H1 (cell line): ENCODE measurements around the gene SLC7A9. TPM values are rescaled to one million over a fixed set of nuclear protein-coding genes. Genes with fewer than 3 reads are reported as not detected.

Experiments
- CTCF ChIA-PET: fragments of 300-600 bp; sonication (Branson Sonifier 250); formaldehyde crosslinking; loops from one replicate; lab custom pipeline; 2021; ENCODE audit not compliant: partially characterized antibody; lab: Charles Lee
- POLR2A ChIA-PET: fragments of 300-600 bp; sonication (Branson Sonifier 250); formaldehyde crosslinking; loops from one replicate; lab custom pipeline; 2021; ENCODE audit warnings: inconsistent platforms; ENCODE audit not compliant: partially characterized antibody; lab: Charles Lee
- DNase-seq, 2 experiments: peaks; one replicate each; pipeline versions ENCODE4 v3.0.0 to v3.0.0-alpha.2; 2010 to 2022; ENCODE audit warnings: low spot score in 2 of 2, low read depth in 1 of 2, mixed read lengths in 1 of 2
- FAIRE-seq: peaks from 2 replicates; lab custom pipeline; 2011; peaks lifted over from hg19 to GRCh38; lab: Jason Lieb, UNC
- H2AFZ ChIP-seq: 2 replicates; pipeline ENCODE4 v1.8.1; 2012; ENCODE audit warnings: low read length, inconsistent platforms
- H2AK5ac ChIP-seq: 2 replicates; pipeline ENCODE4 v1.6.1; 2013; ENCODE audit warnings: low read depth, low read length
- H2BK120ac ChIP-seq: replicated peaks from 2 replicates; pipeline ENCODE3; 2013; ENCODE audit warnings: low read depth, low read length, inconsistent platforms
- H2BK12ac ChIP-seq: 2 replicates; pipeline ENCODE4 v1.6.1; 2013; ENCODE audit warnings: low read depth, low read length
- H2BK15ac ChIP-seq: 2 replicates; pipeline ENCODE4 v1.6.1; 2013; ENCODE audit warnings: low read length
- H2BK20ac ChIP-seq: 2 replicates; pipeline ENCODE4 v1.6.1; 2013; ENCODE audit warnings: low read length
- H2BK5ac ChIP-seq: 2 replicates; pipeline ENCODE4 v1.6.1; 2013; ENCODE audit warnings: low read depth, low read length
- H3K14ac ChIP-seq: 2 replicates; pipeline ENCODE4 v1.6.1; 2013; ENCODE audit warnings: inconsistent platforms; ENCODE audit not compliant: insufficient read length
- H3K18ac ChIP-seq: 2 replicates; pipeline ENCODE4 v1.6.1; 2013; ENCODE audit warnings: low read length; ENCODE audit errors: extremely low read depth
- H3K23ac ChIP-seq: 2 replicates; pipeline ENCODE4 v1.6.1; 2013; ENCODE audit warnings: inconsistent platforms; ENCODE audit not compliant: insufficient read length
- H3K23me2 ChIP-seq: 2 replicates; pipeline ENCODE4 v1.6.1; 2013; ENCODE audit warnings: low read depth, low read length
- H3K27ac ChIP-seq: 2 replicates; pipeline ENCODE4 v1.6.1; 2011; ENCODE audit warnings: low read depth, low read length, inconsistent platforms
- H3K27me3 ChIP-seq, 4 experiments: replicated peaks in 1 of 4; 1 replicate in 1 of 4; 2 replicates in 3 of 4; pipeline versions ENCODE4 v1.6.1 to v1.8.1; 2011 to 2013; ENCODE audit warnings: low read length in 3 of 4, mild to moderate bottlenecking in 3 of 4, inconsistent platforms in 2 of 4, mixed read lengths in 2 of 4, moderate library complexity in 1 of 4; ENCODE audit not compliant: control insufficient read depth in 3 of 4, insufficient read depth in 3 of 4; ENCODE audit errors: extremely low read depth in 1 of 4
- H3K36me3 ChIP-seq, 4 experiments: 2 replicates each; pipeline versions ENCODE4 v1.6.1 to v1.8.1; 2011 to 2013; ENCODE audit warnings: mild to moderate bottlenecking in 4 of 4, low read length in 3 of 4, moderate library complexity in 2 of 4, control low read depth in 1 of 4, inconsistent platforms in 1 of 4; ENCODE audit not compliant: insufficient read depth in 4 of 4, control insufficient read depth in 2 of 4
- H3K4ac ChIP-seq: replicated peaks from 2 replicates; pipeline ENCODE3; 2013; ENCODE audit warnings: low read length, low read depth, mixed read lengths, inconsistent platforms; ENCODE audit not compliant: insufficient read length
- H3K4me1 ChIP-seq, 4 experiments: replicated peaks in 1 of 4; 1 replicate in 1 of 4; 2 replicates in 3 of 4; pipeline versions ENCODE4 v1.6.1 to v1.8.1; 2011 to 2013; ENCODE audit warnings: low read length in 3 of 4, inconsistent platforms in 2 of 4, mixed read lengths in 1 of 4; ENCODE audit not compliant: insufficient read depth in 4 of 4, control insufficient read depth in 3 of 4
- H3K4me2 ChIP-seq, 2 experiments: 2 replicates each; pipeline versions ENCODE4 v1.6.1 to v1.8.1; 2011 to 2013; ENCODE audit warnings: low read depth in 2 of 2, low read length in 2 of 2, control low read depth in 1 of 2, inconsistent platforms in 1 of 2, mild to moderate bottlenecking in 1 of 2; ENCODE audit not compliant: insufficient read depth in 1 of 2
- H3K4me3 ChIP-seq, 4 experiments: fragments of 200-600, 300-600 bp in 1 of 4; sonication (generic), shearing (Covaris generic), sonication (Bioruptor Twin) in 1 of 4; 2 replicates each; pipeline versions ENCODE4 v1.5.1 to v1.8.1; 2011 to 2016; ENCODE audit warnings: low read length in 4 of 4, low read depth in 3 of 4, control low read depth in 2 of 4, inconsistent platforms in 2 of 4, mild to moderate bottlenecking in 2 of 4, mixed read lengths in 1 of 4, moderate library complexity in 1 of 4; ENCODE audit not compliant: insufficient read depth in 2 of 4; ENCODE audit errors: extremely low read depth in 1 of 4
- H3K56ac ChIP-seq: replicated peaks from 2 replicates; pipeline ENCODE3; 2013; ENCODE audit warnings: low read depth, mild to moderate bottlenecking, mixed read lengths, low read length, inconsistent platforms; ENCODE audit not compliant: insufficient read length
- H3K79me1 ChIP-seq: 2 replicates; pipeline ENCODE4 v1.6.1; 2013; ENCODE audit warnings: low read depth, low read length, control low read depth
- H3K79me2 ChIP-seq, 2 experiments: 2 replicates each; pipeline versions ENCODE4 v1.6.1 to v1.8.1; 2012 to 2013; ENCODE audit warnings: low read length in 2 of 2, mild to moderate bottlenecking in 2 of 2, inconsistent platforms in 1 of 2; ENCODE audit not compliant: insufficient read depth in 2 of 2, control insufficient read depth in 1 of 2
- H3K9ac ChIP-seq, 4 experiments: replicated peaks in 1 of 4; 1 replicate in 1 of 4; 2 replicates in 3 of 4; pipeline versions ENCODE4 v1.6.1 to v1.8.1; 2011 to 2013; ENCODE audit warnings: low read depth in 3 of 4, low read length in 3 of 4, control low read depth in 2 of 4, mild to moderate bottlenecking in 2 of 4, moderate library complexity in 2 of 4, inconsistent platforms in 1 of 4; ENCODE audit errors: extremely low read depth in 1 of 4
- H3K9me3 ChIP-seq, 2 experiments: 2 replicates each; pipeline versions ENCODE4 v1.6.1 to v1.8.1; 2012 to 2013; ENCODE audit warnings: mild to moderate bottlenecking in 2 of 2, moderate library complexity in 2 of 2, control low read depth in 1 of 2, inconsistent platforms in 1 of 2, low read depth in 1 of 2, low read length in 1 of 2, mixed read lengths in 1 of 2; ENCODE audit not compliant: insufficient read depth in 2 of 2
- H4K20me1 ChIP-seq, 2 experiments: replicated peaks in 1 of 2; 2 replicates each; pipeline versions ENCODE3 to v1.8.1; 2011 to 2013; ENCODE audit warnings: inconsistent platforms in 2 of 2, low read length in 2 of 2, mild to moderate bottlenecking in 1 of 2; ENCODE audit not compliant: insufficient read depth in 2 of 2, control insufficient read depth in 1 of 2
- H4K5ac ChIP-seq: 2 replicates; pipeline ENCODE4 v1.6.1; 2013; ENCODE audit warnings: low read length, low read depth, mixed read lengths, inconsistent platforms; ENCODE audit not compliant: insufficient read length
- H4K8ac ChIP-seq: 2 replicates; pipeline ENCODE4 v1.8.0; 2013; ENCODE audit warnings: mild to moderate bottlenecking, moderate library complexity, low read length, inconsistent platforms; ENCODE audit not compliant: insufficient read depth; ENCODE audit errors: extremely low read depth
- H4K91ac ChIP-seq: replicated peaks from 2 replicates; pipeline ENCODE3; 2013; ENCODE audit warnings: low read length, mixed read lengths, inconsistent platforms; ENCODE audit not compliant: insufficient read length
- ATF2 ChIP-seq: IDR thresholded peaks from 2 replicates; pipeline ENCODE4 v1.6.1; 2012; ENCODE audit warnings: low read length, inconsistent platforms
- EGR1 ChIP-seq: IDR thresholded peaks from 2 replicates; pipeline ENCODE4 v1.6.1; 2011; ENCODE audit warnings: low read depth, low read length, borderline replicate concordance
- KDM1A ChIP-seq: fragments of 200-600, 300-600 bp; sonication (generic); IDR thresholded peaks from 2 replicates; pipeline ENCODE4 v1.7.1; 2016; ENCODE audit warnings: mild to moderate bottlenecking, low read length, borderline replicate concordance
- RAD21 ChIP-seq, 2 experiments: IDR thresholded peaks in 1 of 2; conservative IDR thresholded peaks in 1 of 2; 2 replicates each; pipeline ENCODE4 v1.6.1; 2011; ENCODE audit warnings: low read depth in 2 of 2, low read length in 2 of 2, improper control_type of control experiment in 1 of 2, inconsistent platforms in 1 of 2, mild to moderate bottlenecking in 1 of 2, moderate library complexity in 1 of 2
- SRF ChIP-seq: IDR thresholded peaks from 2 replicates; pipeline ENCODE4 v1.6.1; 2011; ENCODE audit warnings: mild to moderate bottlenecking, low read depth, low read length, moderate library complexity
- SUZ12 ChIP-seq: fragments of 200-600 bp; sonication (generic); IDR thresholded peaks from 2 replicates; pipeline ENCODE4 v1.6.1; 2012; ENCODE audit warnings: mild to moderate bottlenecking, inconsistent platforms, low read length, moderate library complexity, mixed read lengths
- TEAD4 ChIP-seq: IDR thresholded peaks from 2 replicates; pipeline ENCODE4 v1.6.1; 2012; ENCODE audit warnings: low read depth, low read length, inconsistent platforms, mixed read lengths
- WGBS, 2 experiments: shearing (Covaris generic) in 1 of 2; methylation state at CpG; one replicate each; pipeline versions ENCODE4 v1.1.6 to v1.1.7; 2013 to 2015; ENCODE audit warnings: low lambda C conversion rate in 2 of 2, mixed read lengths in 2 of 2, inconsistent platforms in 1 of 2, low coverage in 1 of 2, missing lambda C conversion rate in 1 of 2; ENCODE audit not compliant: insufficient replicate concordance in 2 of 2, insufficient coverage in 1 of 2, insufficient read length in 1 of 2; ENCODE audit errors: extremely low coverage in 1 of 2, missing lambda C conversion rate in 1 of 2; 5-methylcytosine and 5-hydroxymethylcytosine counted together
- polyA plus RNA-seq, 7 experiments: library from polyadenylated mRNA; depleted of rRNA in 3 of 7; stranded (reverse) in 5 of 7; unstranded in 2 of 7; fragments of >200 nt in 5 of 7; fragments of 200-250 nt in 2 of 7; gene quantifications; 1 replicate in 5 of 7; 2 replicates in 1 of 7; 4 replicates in 1 of 7; pipeline versions ENCODE4 v1.2.1 to v1.2.3, GENCODE V29; 2011 to 2013; ENCODE audit warnings: missing spikeins in 2 of 7, mixed read lengths in 2 of 7
- total RNA-seq: library from RNA; stranded (reverse); fragmentation: NEBNext Ultra II Directional; extraction: Animal tissue kit (Norgen Biotek cat#: 25700); gene quantifications from 2 replicates; pipeline ENCODE4 v1.2.1, GENCODE V29; 2021

SLC7A9 gene
- total and polyA plus RNA-seq, 2 of the 8 experiments (the other 6 are each of a cell fraction or from before 2014, with no cell fraction given): 0.15 TPM; not detected in 1

- peak; percentile 66 for FAIRE-seq
- H3K9ac ChIP-seq: no peak overlapping the region
- no peaks in the 10 kb centered on the region for H3K79me2 ChIP-seq
- no peak overlapping the region for H2AK5ac ChIP-seq
- 50% methylated on average over 7 of the region's 7 CpGs; no CpG with 5 or more reads in 1 of the 2 experiments for WGBS, 2 experiments
- H4K20me1 ChIP-seq: no peaks in the 10 kb centered on the region
- H4K91ac ChIP-seq: no peak overlapping the region
- no peak for DNase-seq
- H2AFZ ChIP-seq: no peak overlapping the region
- no peak overlapping the region for H3K4ac ChIP-seq
- no peak overlapping the region for H3K56ac ChIP-seq
- no peak overlapping the region for H4K8ac ChIP-seq
- H3K4me3 ChIP-seq: no peak overlapping the region; a peak in 2 of 8 replicates
- no peak overlapping the region for H2BK12ac ChIP-seq
- no peak overlapping the region for H3K23ac ChIP-seq
- no peak overlapping the region for H3K14ac ChIP-seq
- ChIA-PET CTCF (no interaction called here), POLR2A (no interaction called here)
- TF ChIP-seq KDM1A (no peak), SUZ12 (no peak), ATF2 (no peak), RAD21 (IDR thresholded peaks at IDR 0.05 in 1 of 2, conservative IDR thresholded peaks at IDR 0.05 in 1 of 2; ENCODE audit: low read depth in 2 of 2, low read length in 2 of 2) (peak; percentile 7 to 16; a peak in 2 of 4 replicates), EGR1 (peak; percentile 41; the same call in 1 of the 2 replicates), SRF (no peak), TEAD4 (peak; percentile 48; the same call in 1 of the 2 replicates)
- peaks cover 0 to 8% (median 3%) of the 10 kb centered on the region in 4 experiments; a peak in 2 of 7 replicates for H3K4me1 ChIP-seq
- no peak overlapping the region for H3K27ac ChIP-seq
- peak overlapping the region; percentile 23 to 31; a peak in 2 of 4 replicates for H3K4me2 ChIP-seq
- H3K79me1 ChIP-seq: no peaks in the 10 kb centered on the region
- no peak overlapping the region for H2BK15ac ChIP-seq
- 0 out of 4 replicates have a peak, but pooled peaks cover 0 to 3% of the 10 kb centered on the region in 2 experiments for H3K9me3 ChIP-seq
- H2BK20ac ChIP-seq: no peak overlapping the region
- no peak overlapping the region for H3K18ac ChIP-seq
- no peak overlapping the region for H2BK5ac ChIP-seq
- H3K23me2 ChIP-seq: no peaks in the 10 kb centered on the region
- no peak overlapping the region for H4K5ac ChIP-seq
- peaks cover 0 to 4% (median 0%) of the 10 kb centered on the region in 4 experiments; a peak in 1 of 8 replicates for H3K36me3 ChIP-seq
- H2BK120ac ChIP-seq: no peak overlapping the region
- H3K27me3 ChIP-seq: no peaks in the 10 kb centered on the region
These were observed 32.9 kb upstream of the SLC7A9 start for GRCh38 chr19:32902448-32902847.
